ENCODE data around the gene UNC13A.

DNA sequence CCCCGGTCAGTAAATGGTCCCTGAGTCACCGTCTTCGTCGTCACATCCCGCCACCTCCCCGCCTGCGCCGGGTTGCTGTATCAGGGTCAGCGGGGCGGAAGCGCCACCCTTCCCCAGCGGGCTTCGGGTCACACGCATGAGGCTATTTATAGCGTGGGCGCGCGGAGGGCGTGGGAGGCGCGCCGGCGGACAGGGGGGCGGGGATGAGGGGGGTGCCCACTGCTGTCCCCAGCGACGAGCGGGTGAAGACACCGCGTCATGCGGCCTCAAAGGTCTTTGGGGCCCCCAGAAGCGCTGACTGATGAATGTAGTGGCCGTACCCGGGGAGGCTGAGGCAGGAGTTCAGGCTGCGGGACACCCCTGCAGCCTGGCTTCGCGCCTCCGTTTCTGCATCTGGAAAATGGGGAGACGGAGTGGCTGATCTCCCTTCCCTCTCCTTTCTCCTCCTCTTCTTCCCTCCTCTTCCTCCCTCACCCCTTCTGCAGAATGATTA, 7.9 kb downstream of the UNC13A start:
- TF ChIP-seq, protein P1, sequence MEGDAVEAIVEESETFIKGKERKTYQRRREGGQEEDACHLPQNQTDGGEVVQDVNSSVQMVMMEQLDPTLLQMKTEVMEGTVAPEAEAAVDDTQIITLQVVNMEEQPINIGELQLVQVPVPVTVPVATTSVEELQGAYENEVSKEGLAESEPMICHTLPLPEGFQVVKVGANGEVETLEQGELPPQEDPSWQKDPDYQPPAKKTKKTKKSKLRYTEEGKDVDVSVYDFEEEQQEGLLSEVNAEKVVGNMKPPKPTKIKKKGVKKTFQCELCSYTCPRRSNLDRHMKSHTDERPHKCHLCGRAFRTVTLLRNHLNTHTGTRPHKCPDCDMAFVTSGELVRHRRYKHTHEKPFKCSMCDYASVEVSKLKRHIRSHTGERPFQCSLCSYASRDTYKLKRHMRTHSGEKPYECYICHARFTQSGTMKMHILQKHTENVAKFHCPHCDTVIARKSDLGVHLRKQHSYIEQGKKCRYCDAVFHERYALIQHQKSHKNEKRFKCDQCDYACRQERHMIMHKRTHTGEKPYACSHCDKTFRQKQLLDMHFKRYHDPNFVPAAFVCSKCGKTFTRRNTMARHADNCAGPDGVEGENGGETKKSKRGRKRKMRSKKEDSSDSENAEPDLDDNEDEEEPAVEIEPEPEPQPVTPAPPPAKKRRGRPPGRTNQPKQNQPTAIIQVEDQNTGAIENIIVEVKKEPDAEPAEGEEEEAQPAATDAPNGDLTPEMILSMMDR (IDR thresholded peaks at IDR 0.05): no peak
- no peak for TF ChIP-seq POLR2A (IDR thresholded peaks at IDR 0.05)
